ENCODE measurements around the gene KRTCAP2. TPM values are rescaled to one million over a fixed set of nuclear protein-coding genes. Genes with fewer than 3 reads are reported as not detected.
A peak's percentile ranks its signal among the peaks of the same experiment; 100 is the strongest.

Gene KRTCAP2
- total RNA-seq, 4 donors from 2014 or later = 70.8 to 122 (median 73.8) TPM

DNA sequence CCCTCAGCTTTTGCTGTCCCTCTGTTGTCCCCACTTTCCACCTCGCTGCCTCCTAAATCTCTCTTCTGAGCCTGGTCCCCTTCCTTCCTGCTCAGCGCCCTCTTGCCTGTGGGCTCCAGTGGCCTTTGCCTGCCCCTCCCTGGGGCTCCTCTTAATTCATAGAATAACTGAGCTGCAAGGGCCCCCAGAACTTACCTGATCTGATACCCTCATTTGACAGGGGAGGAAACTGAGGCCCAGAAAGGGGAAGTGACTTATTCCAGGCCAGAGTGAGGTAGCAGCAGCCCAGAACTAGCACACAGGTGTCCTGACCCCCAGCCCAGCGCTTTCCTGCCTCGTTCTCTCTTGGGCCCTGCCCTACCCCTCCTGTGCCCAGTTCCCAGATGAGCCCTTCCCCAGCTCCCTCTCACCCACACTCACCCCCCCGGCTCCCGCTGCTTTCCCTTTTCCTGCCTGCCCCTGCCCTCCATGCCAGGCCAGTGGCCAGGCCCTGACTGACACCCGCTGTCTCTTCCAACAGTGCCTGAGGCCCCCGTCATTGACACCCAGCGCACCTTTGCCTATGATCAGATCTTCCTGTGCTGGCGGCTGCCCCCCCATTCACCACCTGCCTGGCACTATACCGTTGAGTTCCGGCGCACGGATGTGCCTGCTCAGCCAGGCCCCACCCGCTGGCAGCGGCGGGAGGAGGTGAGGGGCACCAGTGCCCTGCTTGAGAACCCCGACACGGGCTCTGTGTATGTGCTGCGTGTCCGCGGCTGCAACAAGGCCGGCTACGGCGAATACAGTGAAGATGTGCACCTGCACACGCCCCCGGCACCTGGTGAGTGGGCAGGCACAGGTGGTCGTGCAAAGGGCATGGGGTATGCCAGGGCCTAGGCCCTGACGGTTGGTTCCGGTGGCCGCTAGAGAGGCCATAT, 6.3 kb upstream of the KRTCAP2 start:
- Histone ChIP-seq H3K9me3 (no peaks in the 10 kb centered on the region), H3K4me3 (no peak overlapping the region), H3K27me3 (peaks cover 0 to 17% (median 0%) of the 10 kb centered on the region in 4 donors), H3K27ac (peak overlapping the region in 1 of 4 donors; percentile 15), H3K4me1 (peaks cover 12 to 42% (median 14%) of the 10 kb centered on the region in 3 donors), H3K36me3 (no peaks in the 10 kb centered on the region)
- intact Hi-C loops (cut with DNase I) = no loop called here
- DNase-seq = no peak
- TF ChIP-seq POLR2A (IDR thresholded peaks at IDR 0.05) = no peak
- TF ChIP-seq, protein P1, sequence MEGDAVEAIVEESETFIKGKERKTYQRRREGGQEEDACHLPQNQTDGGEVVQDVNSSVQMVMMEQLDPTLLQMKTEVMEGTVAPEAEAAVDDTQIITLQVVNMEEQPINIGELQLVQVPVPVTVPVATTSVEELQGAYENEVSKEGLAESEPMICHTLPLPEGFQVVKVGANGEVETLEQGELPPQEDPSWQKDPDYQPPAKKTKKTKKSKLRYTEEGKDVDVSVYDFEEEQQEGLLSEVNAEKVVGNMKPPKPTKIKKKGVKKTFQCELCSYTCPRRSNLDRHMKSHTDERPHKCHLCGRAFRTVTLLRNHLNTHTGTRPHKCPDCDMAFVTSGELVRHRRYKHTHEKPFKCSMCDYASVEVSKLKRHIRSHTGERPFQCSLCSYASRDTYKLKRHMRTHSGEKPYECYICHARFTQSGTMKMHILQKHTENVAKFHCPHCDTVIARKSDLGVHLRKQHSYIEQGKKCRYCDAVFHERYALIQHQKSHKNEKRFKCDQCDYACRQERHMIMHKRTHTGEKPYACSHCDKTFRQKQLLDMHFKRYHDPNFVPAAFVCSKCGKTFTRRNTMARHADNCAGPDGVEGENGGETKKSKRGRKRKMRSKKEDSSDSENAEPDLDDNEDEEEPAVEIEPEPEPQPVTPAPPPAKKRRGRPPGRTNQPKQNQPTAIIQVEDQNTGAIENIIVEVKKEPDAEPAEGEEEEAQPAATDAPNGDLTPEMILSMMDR (IDR thresholded peaks at IDR 0.05) = no peak
- 80 to 91% methylated on average over 13 to 28 of the region's 31 CpGs for WGBS, 2 donors

DNA sequence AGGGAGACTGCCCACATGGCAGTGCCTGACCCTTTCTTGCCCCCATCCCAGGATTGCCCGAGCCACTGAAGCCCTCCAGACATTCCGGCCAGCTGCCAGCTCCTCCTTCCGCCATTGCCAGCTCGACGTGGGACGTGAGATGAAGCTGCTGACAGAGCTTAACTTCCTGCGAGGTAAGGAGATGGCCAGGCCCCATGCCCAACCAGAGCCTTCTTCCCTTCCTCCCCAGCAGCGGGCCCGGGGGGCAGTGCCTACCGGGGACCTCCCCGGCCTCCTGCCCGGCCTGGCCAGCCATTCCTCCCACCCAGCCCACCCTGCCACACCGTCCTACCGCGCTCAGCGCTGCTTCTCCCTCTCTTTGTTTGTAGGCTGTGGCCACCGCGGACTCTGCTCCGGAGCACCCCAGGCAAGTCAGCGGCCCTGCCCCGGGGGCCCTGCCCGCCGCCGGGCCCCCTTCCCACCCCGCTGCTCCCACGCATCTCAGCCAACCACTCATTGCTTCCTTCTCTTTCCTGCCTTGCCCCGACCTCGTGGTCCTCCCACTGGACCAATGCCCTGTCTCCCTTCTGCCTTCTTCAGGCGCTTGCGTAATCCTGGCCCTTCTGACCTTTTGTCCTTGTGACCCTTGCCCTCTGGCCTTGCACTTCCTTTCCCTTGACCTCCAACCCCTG, 5.5 kb upstream of the KRTCAP2 start:
- peak overlapping the region in 2 of 4 donors; percentile 39 to 44 for H3K27ac ChIP-seq
- H3K4me1 ChIP-seq = peaks cover 19 to 44% (median 22%) of the 10 kb centered on the region in 3 donors
- no peaks in the 10 kb centered on the region for H3K36me3 ChIP-seq
- H3K27me3 ChIP-seq = peaks cover 0 to 25% (median 0%) of the 10 kb centered on the region in 4 donors
- H3K9me3 ChIP-seq = no peaks in the 10 kb centered on the region
- DNase-seq = no peak
- intact Hi-C loops (cut with DNase I) = no loop called here
- TF ChIP-seq, protein P1 (IDR thresholded peaks at IDR 0.05) = no peak
- no peak for TF ChIP-seq POLR2A (IDR thresholded peaks at IDR 0.05)
- 81 to 87% methylated on average over 16 to 20 of the region's 30 CpGs for WGBS, 2 donors
- peak overlapping the region in 2 of 4 donors; percentile 18 to 24 for H3K4me3 ChIP-seq

DNA sequence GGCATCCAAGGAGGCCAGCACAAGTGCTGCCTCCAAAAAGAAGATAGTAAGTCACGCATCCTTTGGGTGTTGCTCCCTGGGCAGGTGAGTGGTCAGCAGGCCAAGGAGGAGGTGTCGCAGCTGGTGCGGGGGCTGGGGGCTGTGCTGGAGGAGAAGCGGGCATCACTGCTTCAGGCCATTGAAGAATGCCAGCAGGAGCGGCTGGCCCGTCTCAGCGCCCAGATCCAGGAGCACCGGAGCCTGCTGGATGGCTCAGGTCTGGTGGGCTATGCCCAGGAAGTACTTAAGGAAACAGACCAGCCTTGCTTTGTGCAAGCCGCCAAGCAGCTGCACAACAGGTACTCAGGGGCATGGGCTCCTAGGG, 4.8 kb upstream of the KRTCAP2 start:
- H3K4me3 ChIP-seq = no peak overlapping the region
- no peaks in the 10 kb centered on the region for H3K9me3 ChIP-seq
- intact Hi-C loops (cut with DNase I) = no loop called here
- peak overlapping the region in 3 of 4 donors; percentile 39 to 73 (median 73) for H3K27ac ChIP-seq
- DNase-seq = no peak
- H3K36me3 ChIP-seq = no peaks in the 10 kb centered on the region
- no CpG with 5 or more reads among the region's 9 CpGs for WGBS, 2 donors
- peaks cover 0 to 27% (median 0%) of the 10 kb centered on the region in 4 donors for H3K27me3 ChIP-seq
- peaks cover 22 to 48% (median 25%) of the 10 kb centered on the region in 3 donors for H3K4me1 ChIP-seq
- TF ChIP-seq POLR2A (IDR thresholded peaks at IDR 0.05) = no peak
- TF ChIP-seq, protein P1 (IDR thresholded peaks at IDR 0.05) = no peak

DNA sequence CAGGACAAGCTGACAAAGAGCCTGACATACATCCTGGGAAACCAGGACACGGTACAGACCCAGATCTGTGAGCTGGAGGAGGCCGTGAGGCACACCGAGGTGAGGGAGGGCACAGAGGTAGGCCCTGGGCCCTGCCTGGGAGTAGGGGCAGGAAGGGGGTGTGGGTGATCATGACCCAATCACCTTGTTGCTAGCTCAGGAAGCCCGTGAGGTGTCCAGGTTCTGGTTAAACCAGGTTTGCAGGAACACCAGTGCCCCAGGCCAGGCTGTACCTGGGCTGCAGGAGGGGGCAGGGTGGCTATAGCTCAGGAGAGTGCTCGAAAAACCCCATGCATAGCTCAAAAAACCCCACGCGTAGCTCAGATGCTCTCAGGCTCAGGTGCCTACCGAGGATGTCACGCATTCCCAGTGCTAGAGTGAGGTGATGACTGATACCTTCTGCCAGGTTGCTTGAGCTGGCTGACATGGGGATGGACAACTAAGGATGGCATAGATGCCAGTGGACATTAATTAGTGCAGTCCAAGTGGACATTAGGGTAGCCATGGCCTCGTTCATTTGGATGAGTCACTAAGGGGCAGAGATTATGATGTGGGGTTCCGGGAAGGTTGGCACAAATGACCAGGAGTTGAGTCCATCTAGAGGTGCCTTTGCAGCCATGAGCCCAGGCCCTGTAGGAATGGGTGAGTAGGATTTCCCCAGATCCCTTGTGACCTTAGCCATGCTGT, 4.3 kb upstream of the KRTCAP2 start:
- Histone ChIP-seq H3K9me3 (no peaks in the 10 kb centered on the region), H3K27ac (peak overlapping the region; percentile 47 to 73 (median 70)), H3K4me3 (no peak overlapping the region), H3K27me3 (peaks cover 0 to 27% (median 0%) of the 10 kb centered on the region in 4 donors), H3K4me1 (peaks cover 23 to 52% (median 25%) of the 10 kb centered on the region in 3 donors), H3K36me3 (no peaks in the 10 kb centered on the region)
- no peak for TF ChIP-seq POLR2A (IDR thresholded peaks at IDR 0.05)
- TF ChIP-seq, protein P1 (IDR thresholded peaks at IDR 0.05) = no peak
- WGBS, 2 donors = 58 to 60% methylated on average over 6 to 8 of the region's 11 CpGs
- intact Hi-C loops (cut with DNase I) = no loop called here
- no peak for DNase-seq

Data from esophagus squamous epithelium (tissue), 5 donors.